ENCODE measurements around the gene BMP7.
"Not testable (repeated sequence)": the region's sequence is repeated elsewhere in the genome, so short reads cannot be mapped to it uniquely, and the experiment has no call there.

The BMP7 gene

DNA sequence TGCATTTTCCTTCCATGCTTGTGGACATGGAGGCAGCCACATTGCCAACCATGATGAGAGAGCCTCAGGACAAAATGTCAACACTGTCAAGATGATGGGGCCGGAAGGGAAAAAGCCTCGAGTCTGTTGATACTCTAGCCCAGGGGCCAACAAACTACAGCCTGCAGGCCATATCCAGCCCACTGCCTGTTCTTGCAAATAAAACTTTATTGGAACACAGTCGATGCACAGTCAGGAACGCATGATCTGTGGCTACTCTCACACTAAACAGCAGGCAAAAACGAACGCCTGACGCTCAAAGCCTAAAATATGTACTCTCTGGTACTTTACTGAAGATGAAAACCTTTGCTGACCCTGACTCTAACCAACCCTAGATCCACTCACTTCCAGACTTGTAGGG is 72.3 kb downstream of the BMP7 start:
- TF ChIP-seq ZFP3 (CRISPR knock-in tag; IDR thresholded peaks at IDR 0.05) (no peak), GLIS3 (CRISPR knock-in tag; IDR thresholded peaks at IDR 0.05) (no peak), ARNTL (CRISPR knock-in tag; IDR thresholded peaks at IDR 0.05; ENCODE audit: borderline replicate concordance, low read depth) (no peak), ISL1 (CRISPR knock-in tag; IDR thresholded peaks at IDR 0.05) (no peak), PPARA (CRISPR knock-in tag; IDR thresholded peaks at IDR 0.05; ENCODE audit: borderline replicate concordance) (no peak), ZNF8 (CRISPR knock-in tag; IDR thresholded peaks at IDR 0.05) (no peak), BACH2 (CRISPR knock-in tag; IDR thresholded peaks at IDR 0.05; ENCODE audit: borderline replicate concordance) (no peak)
- ATAC-seq: no peak

- TF ChIP-seq SNAI2 (CRISPR knock-in tag; IDR thresholded peaks at IDR 0.05) (no peak), ZNF565 (CRISPR knock-in tag; conservative IDR thresholded peaks at IDR 0.05; ENCODE audit: low read depth) (no peak), RARB (CRISPR knock-in tag; IDR thresholded peaks at IDR 0.05) (no peak), ZC3H10 (CRISPR knock-in tag; IDR thresholded peaks at IDR 0.05) (no peak), TCF4 (CRISPR knock-in tag; IDR thresholded peaks at IDR 0.05; ENCODE audit: borderline replicate concordance) (no peak), OSR1 (CRISPR knock-in tag; IDR thresholded peaks at IDR 0.05) (no peak), PATZ1 (CRISPR knock-in tag; IDR thresholded peaks at IDR 0.05; ENCODE audit: borderline replicate concordance) (no peak), GLIS3 (CRISPR knock-in tag; IDR thresholded peaks at IDR 0.05) (no peak), ZFP30 (CRISPR knock-in tag; IDR thresholded peaks at IDR 0.05) (no peak), ZFP3 (CRISPR knock-in tag; IDR thresholded peaks at IDR 0.05) (no peak), PPARA (CRISPR knock-in tag; IDR thresholded peaks at IDR 0.05; ENCODE audit: borderline replicate concordance) (no peak), TOX (CRISPR knock-in tag; IDR thresholded peaks at IDR 0.05; ENCODE audit: borderline replicate concordance) (no peak), ESRRG (CRISPR knock-in tag; IDR thresholded peaks at IDR 0.05) (no peak), CSDC2 (CRISPR knock-in tag; IDR thresholded peaks at IDR 0.05) (no peak), ZNF8 (CRISPR knock-in tag; IDR thresholded peaks at IDR 0.05) (no peak), ZNF70 (CRISPR knock-in tag; IDR thresholded peaks at IDR 0.05) (no peak), ARNTL (CRISPR knock-in tag; IDR thresholded peaks at IDR 0.05; ENCODE audit: borderline replicate concordance, low read depth) (no peak)
- TF ChIP-seq, protein P1, sequence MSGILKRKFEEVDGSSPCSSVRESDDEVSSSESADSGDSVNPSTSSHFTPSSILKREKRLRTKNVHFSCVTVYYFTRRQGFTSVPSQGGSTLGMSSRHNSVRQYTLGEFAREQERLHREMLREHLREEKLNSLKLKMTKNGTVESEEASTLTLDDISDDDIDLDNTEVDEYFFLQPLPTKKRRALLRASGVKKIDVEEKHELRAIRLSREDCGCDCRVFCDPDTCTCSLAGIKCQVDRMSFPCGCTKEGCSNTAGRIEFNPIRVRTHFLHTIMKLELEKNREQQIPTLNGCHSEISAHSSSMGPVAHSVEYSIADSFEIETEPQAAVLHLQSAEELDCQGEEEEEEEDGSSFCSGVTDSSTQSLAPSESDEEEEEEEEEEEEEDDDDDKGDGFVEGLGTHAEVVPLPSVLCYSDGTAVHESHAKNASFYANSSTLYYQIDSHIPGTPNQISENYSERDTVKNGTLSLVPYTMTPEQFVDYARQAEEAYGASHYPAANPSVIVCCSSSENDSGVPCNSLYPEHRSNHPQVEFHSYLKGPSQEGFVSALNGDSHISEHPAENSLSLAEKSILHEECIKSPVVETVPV (CRISPR knock-in tag; IDR thresholded peaks at IDR 0.05): no peak
- no peak for ATAC-seq
Measured at GRCh38 chr20:57193094-57193493, 73.3 kb downstream of the BMP7 start.

DNA sequence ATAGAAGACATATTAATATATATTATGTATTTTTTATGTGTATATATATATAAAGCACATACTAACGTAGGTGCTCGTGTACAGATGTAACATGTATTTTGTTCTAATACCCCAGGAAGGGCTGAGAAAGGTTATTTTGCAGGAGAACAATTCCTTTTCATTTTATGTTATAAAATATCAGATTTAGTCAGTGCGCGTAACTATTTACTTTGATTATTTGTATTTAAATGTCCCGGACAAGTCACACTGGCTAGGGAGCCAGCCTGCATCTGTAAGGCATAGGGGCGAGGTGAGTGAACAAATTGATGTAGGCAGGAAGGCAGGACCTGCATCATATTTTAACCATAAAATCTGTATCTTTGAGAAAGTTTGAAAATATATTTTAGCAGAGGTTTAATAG is 74.1 kb downstream of the BMP7 start:
- TF ChIP-seq CREB5 (CRISPR knock-in tag; IDR thresholded peaks at IDR 0.05; ENCODE audit: low read depth) (no peak), TSHZ2 (CRISPR knock-in tag; IDR thresholded peaks at IDR 0.05) (no peak), ZNF8 (CRISPR knock-in tag; IDR thresholded peaks at IDR 0.05) (no peak), OSR1 (CRISPR knock-in tag; IDR thresholded peaks at IDR 0.05) (no peak), ZNF565 (CRISPR knock-in tag; conservative IDR thresholded peaks at IDR 0.05; ENCODE audit: low read depth) (no peak), SNAI2 (CRISPR knock-in tag; IDR thresholded peaks at IDR 0.05) (no peak), ZFP3 (CRISPR knock-in tag; IDR thresholded peaks at IDR 0.05) (no peak), ZC3H10 (CRISPR knock-in tag; IDR thresholded peaks at IDR 0.05) (no peak), RARB (CRISPR knock-in tag; IDR thresholded peaks at IDR 0.05) (no peak), TOX (CRISPR knock-in tag; IDR thresholded peaks at IDR 0.05; ENCODE audit: borderline replicate concordance) (no peak), PATZ1 (CRISPR knock-in tag; IDR thresholded peaks at IDR 0.05; ENCODE audit: borderline replicate concordance) (no peak), BACH2 (CRISPR knock-in tag; IDR thresholded peaks at IDR 0.05; ENCODE audit: borderline replicate concordance) (no peak), ESRRG (CRISPR knock-in tag; IDR thresholded peaks at IDR 0.05) (no peak), GLIS3 (CRISPR knock-in tag; IDR thresholded peaks at IDR 0.05) (no peak), ISL1 (CRISPR knock-in tag; IDR thresholded peaks at IDR 0.05) (no peak), PPARA (CRISPR knock-in tag; IDR thresholded peaks at IDR 0.05; ENCODE audit: borderline replicate concordance) (no peak)
- TF ChIP-seq, protein P1 (CRISPR knock-in tag; IDR thresholded peaks at IDR 0.05): no peak
- no peak for ATAC-seq

DNA sequence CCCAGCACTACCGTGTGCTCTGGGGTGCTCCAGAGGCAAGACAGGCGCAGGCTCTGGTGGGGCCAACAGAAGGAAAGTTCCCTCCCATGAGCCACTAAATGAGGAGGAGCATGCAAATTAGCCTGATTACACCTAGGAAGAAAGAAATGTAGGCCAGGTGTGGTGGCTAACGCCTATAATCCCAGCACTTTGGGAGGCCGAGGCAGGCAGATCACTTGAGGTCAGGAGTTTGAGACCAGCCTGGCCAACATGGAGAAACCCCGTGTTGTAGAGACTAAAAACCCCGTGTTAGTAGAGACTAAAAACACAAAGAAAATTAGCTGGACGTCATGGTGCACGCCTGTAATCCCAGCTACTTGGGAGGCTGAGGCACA is 75.2 kb downstream of the BMP7 start:
- ATAC-seq: not testable (repeated sequence)
